Neural cell (in vitro differentiated cells): Measurements from ENCODE around the gene CELSR2. TPM values are rescaled to one million over a fixed set of nuclear protein-coding genes. Genes with fewer than 3 reads are reported as not detected.

ENCODE experiments used
- H2AFZ ChIP-seq: fragments of 200-600, 300-800 bp; sonication (generic), shearing (Covaris generic); 2 replicates; pipeline ENCODE4 v1.6.0; 2014; ENCODE audit warnings: low read depth, mild to moderate bottlenecking, antibody characterized with exemption, low read length, moderate library complexity
- H3F3A ChIP-seq: fragments of 200-600 bp; shearing (Covaris generic); 2 replicates; pipeline ENCODE4 v1.6.1; 2016; ENCODE audit warnings: mild to moderate bottlenecking, moderate library complexity, mixed read lengths, antibody characterized with exemption, low read length; ENCODE audit not compliant: insufficient read depth, poor library complexity, severe bottlenecking
- H3K27ac ChIP-seq: fragments of 200-600, 300-800 bp; sonication (generic), shearing (Covaris generic); 2 replicates; pipeline ENCODE4 v1.5.1; 2014; ENCODE audit warnings: mild to moderate bottlenecking, low read length, moderate library complexity
- H3K27me3 ChIP-seq: fragments of 300-800, 200-600 bp; sonication (generic), shearing (Covaris generic); 2 replicates; pipeline ENCODE4 v1.6.0; 2014; ENCODE audit warnings: mild to moderate bottlenecking, low read depth, low read length, moderate library complexity; ENCODE audit not compliant: insufficient read depth
- H3K36me3 ChIP-seq: fragments of 300-800, 200-600 bp; sonication (generic), shearing (Covaris generic); 2 replicates; pipeline ENCODE4 v1.5.1; 2014; ENCODE audit warnings: mild to moderate bottlenecking, antibody characterized with exemption, low read length, moderate library complexity; ENCODE audit not compliant: insufficient read depth
- H3K4me2 ChIP-seq: fragments of 300-800, 200-600 bp; sonication (generic), shearing (Covaris generic); 2 replicates; pipeline ENCODE4 v1.6.0; 2014; ENCODE audit warnings: mild to moderate bottlenecking, low read length
- H3K4me3 ChIP-seq: fragments of 300-800, 200-600 bp; sonication (generic), shearing (Covaris generic); 2 replicates; pipeline ENCODE4 v1.5.1; 2014; ENCODE audit warnings: mild to moderate bottlenecking, low read length, moderate library complexity
- H3K79me2 ChIP-seq: fragments of 200-600 bp; shearing (Covaris generic); replicated peaks from 2 replicates; pipeline ENCODE4 v1.6.0; 2014; ENCODE audit warnings: mild to moderate bottlenecking, low read length, moderate library complexity; ENCODE audit not compliant: insufficient read depth
- H3K9ac ChIP-seq: fragments of 300-800, 200-600 bp; sonication (generic), shearing (Covaris generic); 2 replicates; pipeline ENCODE4 v1.6.1; 2016; ENCODE audit warnings: mild to moderate bottlenecking, low read length, mixed read lengths
- H3K9me2 ChIP-seq: fragments of 200-600 bp; shearing (Covaris generic); 2 replicates; pipeline ENCODE4 v1.6.1; 2016; ENCODE audit warnings: mild to moderate bottlenecking, low read length, mixed read lengths; ENCODE audit not compliant: insufficient read depth
- H3K9me3 ChIP-seq: fragments of 200-600, 300-800 bp; sonication (generic), shearing (Covaris generic); 2 replicates; pipeline ENCODE4 v1.6.1; 2016; ENCODE audit warnings: mild to moderate bottlenecking, mixed run types, low read length, moderate library complexity, mixed read lengths
- H4K20me1 ChIP-seq: fragments of 200-600 bp; shearing (Covaris generic); 2 replicates; pipeline ENCODE4 v1.6.1; 2016; ENCODE audit warnings: mild to moderate bottlenecking, mixed run types; ENCODE audit not compliant: insufficient read depth
- CTCF ChIP-seq: fragments of 450-650 bp; IDR thresholded peaks from 2 replicates; pipeline ENCODE4 v1.5.1; 2014; ENCODE audit warnings: antibody characterized with exemption, mild to moderate bottlenecking, moderate library complexity; ENCODE audit not compliant: poor library complexity, severe bottlenecking
- EP300 ChIP-seq: fragments of 450-650 bp; conservative IDR thresholded peaks from 2 replicates; pipeline ENCODE4 v1.6.1; 2014; ENCODE audit warnings: antibody characterized with exemption, mild to moderate bottlenecking, moderate library complexity; ENCODE audit not compliant: poor library complexity, severe bottlenecking
- EZH2 ChIP-seq: fragments of 200-600, 300-800 bp; shearing (Covaris generic), sonication (generic); IDR thresholded peaks from 2 replicates; pipeline ENCODE4 v1.6.1; 2014; ENCODE audit warnings: antibody characterized with exemption, low read length, borderline replicate concordance, mild to moderate bottlenecking; ENCODE audit not compliant: insufficient read depth, poor library complexity, severe bottlenecking
- MXI1 ChIP-seq: fragments of 450-650 bp; conservative IDR thresholded peaks from 2 replicates; pipeline ENCODE4 v1.6.1; 2014; ENCODE audit warnings: antibody characterized with exemption, mild to moderate bottlenecking; ENCODE audit not compliant: poor library complexity, severe bottlenecking
- POLR2AphosphoS5 ChIP-seq: IDR thresholded peaks from 2 replicates; pipeline ENCODE4 v1.6.1; 2012
- RAD21 ChIP-seq: fragments of 450-650 bp; conservative IDR thresholded peaks from 2 replicates; pipeline ENCODE4 v1.6.1; 2014; ENCODE audit warnings: antibody characterized with exemption, mild to moderate bottlenecking, moderate library complexity
- REST ChIP-seq: IDR thresholded peaks from 2 replicates; pipeline ENCODE4 v1.6.1; 2012; ENCODE audit warnings: borderline replicate concordance
- SMC3 ChIP-seq: fragments of 450-650 bp; conservative IDR thresholded peaks from 2 replicates; pipeline ENCODE4 v1.6.1; 2014; ENCODE audit warnings: antibody characterized with exemption, mild to moderate bottlenecking, moderate library complexity; ENCODE audit not compliant: poor library complexity
- TAF1 ChIP-seq: IDR thresholded peaks from 2 replicates; pipeline ENCODE4 v1.6.1; 2012; ENCODE audit warnings: low read depth
- polyA plus RNA-seq: library from polyadenylated mRNA; depleted of rRNA; stranded (reverse); fragments of >200 nt; gene quantifications from 2 replicates; pipeline ENCODE4 v1.2.3, GENCODE V29; 2014

The CELSR2 gene
- polyA plus RNA-seq, 1 donor from 2014 or later: 7.9 TPM

GRCh38 chr1:109267743-109268300 is 18.5 kb downstream of the CELSR2 start:
- Histone ChIP-seq H2AFZ (no peak overlapping the region), H3K27ac (no peak overlapping the region), H4K20me1 (no peaks in the 10 kb centered on the region), H3K9me2 (no peaks in the 10 kb centered on the region), H3K9ac (no peak overlapping the region), H3K4me2 (no peak overlapping the region), H3F3A (no peaks in the 10 kb centered on the region), H3K36me3 (peaks cover 5% of the 10 kb centered on the region), H3K79me2 (no peaks in the 10 kb centered on the region), H3K27me3 (no peaks in the 10 kb centered on the region), H3K4me3 (no peak overlapping the region), H3K9me3 (no peaks in the 10 kb centered on the region)
- no peak for TF ChIP-seq EP300
- no peak for TF ChIP-seq CTCF
- no peak for TF ChIP-seq SMC3
- TF ChIP-seq TAF1: no peak
- no peak for TF ChIP-seq EZH2
- TF ChIP-seq REST: no peak
- TF ChIP-seq RAD21: no peak
- TF ChIP-seq POLR2AphosphoS5: no peak
- TF ChIP-seq MXI1: no peak

- no peak overlapping the region for H3K27ac ChIP-seq
- H3F3A ChIP-seq: no peaks in the 10 kb centered on the region
- no peak overlapping the region for H3K4me2 ChIP-seq
- peaks cover 5% of the 10 kb centered on the region for H3K36me3 ChIP-seq
- H3K79me2 ChIP-seq: no peaks in the 10 kb centered on the region
- no peak overlapping the region for H3K4me3 ChIP-seq
- no peaks in the 10 kb centered on the region for H3K27me3 ChIP-seq
- H3K9me2 ChIP-seq: no peaks in the 10 kb centered on the region
- no peaks in the 10 kb centered on the region for H3K9me3 ChIP-seq
- H4K20me1 ChIP-seq: no peaks in the 10 kb centered on the region
- H2AFZ ChIP-seq: no peak overlapping the region
- H3K9ac ChIP-seq: no peak overlapping the region
- TF ChIP-seq REST (no peak), POLR2AphosphoS5 (no peak), CTCF (no peak), TAF1 (no peak), RAD21 (no peak), MXI1 (no peak), EP300 (no peak), EZH2 (no peak), SMC3 (no peak)
These were observed 19.3 kb downstream of the CELSR2 start for GRCh38 chr1:109268431-109269211.
